GM18870 (cell line): ENCODE data around the gene MME.
A peak's percentile ranks its signal among the peaks of the same experiment; 100 is the strongest.

Experiments
- ATAC-seq: cut with Tn5 transposase; IDR thresholded peaks from one replicate; pipeline ENCODE4 v1.9.1; 2021; ENCODE audit warnings: moderate library complexity; ENCODE audit not compliant: unreplicated experiment

Gene MME

DNA sequence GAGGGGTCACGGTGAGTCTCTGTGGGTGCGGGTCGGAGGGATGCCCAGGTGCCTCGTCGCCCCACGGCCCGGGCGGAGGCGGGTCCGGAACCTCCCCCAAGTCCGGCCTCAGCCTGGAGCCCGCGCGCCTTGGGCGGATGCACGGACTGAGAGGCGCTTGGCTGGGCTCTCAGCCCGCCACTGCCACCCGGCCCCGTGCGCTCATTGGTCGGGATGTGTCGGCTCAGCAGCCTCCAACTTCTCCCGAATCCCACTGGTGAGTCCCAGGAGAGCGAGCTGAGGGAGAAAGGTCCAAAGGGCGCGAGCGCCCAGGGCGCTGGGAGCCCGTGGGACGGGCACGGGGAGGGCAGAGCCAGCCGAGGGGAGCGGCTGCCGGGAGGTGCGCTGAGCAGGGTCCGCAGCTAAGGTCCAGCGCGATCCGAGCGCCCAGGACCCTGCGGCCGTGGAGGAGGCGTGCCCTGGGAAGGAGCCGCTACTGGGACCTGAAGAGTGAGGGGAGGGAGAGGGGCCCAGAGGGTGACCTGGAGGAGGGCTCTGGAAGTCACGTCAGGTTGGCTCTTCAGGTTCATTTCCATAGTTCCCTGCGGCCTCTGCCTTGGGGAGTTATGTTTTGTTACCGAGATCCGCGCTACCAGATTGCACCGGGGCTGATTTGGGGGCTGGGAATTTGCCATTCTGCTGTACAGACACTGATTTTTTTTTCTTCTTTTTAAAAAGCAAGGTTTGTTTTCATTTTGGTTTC, at the start of gene MME:
Gene MME (plus strand): TSS at position 574 of the 742 bp plus-strand sequence. CDS start 3,849 bp downstream, outside the sequence.
- ATAC-seq, result no peak

GRCh38 chr3:155031186-155031585, 48.9 kb upstream of the MME start:
- ATAC-seq, result no peak

DNA sequence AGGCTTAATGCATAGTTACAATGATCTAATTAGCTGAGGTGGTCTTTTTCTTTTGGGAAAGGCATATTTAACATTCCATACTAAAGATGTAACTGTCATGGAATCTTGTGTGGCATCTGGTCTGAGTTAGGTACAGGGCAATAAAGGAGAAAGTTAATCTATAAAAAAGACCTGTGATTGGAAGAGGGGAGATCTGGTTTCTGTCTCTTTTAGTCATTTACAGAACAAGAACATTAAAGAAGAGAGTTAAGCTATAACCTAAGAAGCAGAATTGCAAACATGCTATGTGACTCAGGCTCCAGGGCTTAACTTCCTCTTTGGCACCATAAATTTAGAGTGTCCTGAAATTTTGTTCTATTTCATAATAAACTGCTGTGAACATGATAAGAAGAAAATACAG, 47.2 kb upstream of the MME start:
- ATAC-seq, result no peak

DNA sequence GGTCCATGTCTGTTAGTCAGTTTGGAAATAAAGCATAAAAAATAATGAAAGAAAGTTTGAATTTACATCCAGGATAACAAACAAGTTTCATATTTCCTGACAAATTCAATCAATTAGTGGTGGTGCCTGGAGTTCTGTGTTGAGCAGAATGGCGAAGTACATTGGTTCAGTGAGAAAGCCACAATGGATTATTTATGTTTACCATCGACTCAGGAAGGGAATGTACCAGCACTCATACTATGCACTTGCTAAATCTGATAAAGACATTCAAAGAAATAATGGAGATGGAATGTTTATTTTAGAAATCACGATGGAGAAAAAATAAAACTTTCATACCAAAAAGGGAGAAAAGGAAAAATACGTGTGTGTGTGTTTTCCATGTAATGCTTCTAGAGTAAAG, 45.3 kb upstream of the MME start:
- no peak for ATAC-seq

DNA sequence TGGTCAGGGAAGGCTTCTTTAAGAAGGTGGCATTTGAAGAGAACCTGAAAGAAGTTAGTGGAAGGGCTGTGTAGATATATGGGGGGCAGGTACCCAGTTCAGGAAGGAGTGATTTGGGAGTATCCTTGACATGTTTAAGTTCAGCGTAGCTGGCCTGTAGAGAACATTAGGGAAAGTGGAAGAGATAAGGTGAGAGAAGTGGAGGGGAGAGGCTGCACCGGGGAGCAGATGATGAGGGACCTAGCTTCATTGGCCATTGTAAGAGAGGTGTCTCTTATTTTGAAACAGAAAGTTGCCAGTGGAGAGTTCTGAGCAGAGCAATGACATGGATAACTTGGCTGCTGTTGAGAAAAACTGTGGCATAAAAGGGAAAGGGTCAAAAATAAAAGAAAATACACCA, 44.6 kb upstream of the MME start:
- ATAC-seq, result no peak

DNA sequence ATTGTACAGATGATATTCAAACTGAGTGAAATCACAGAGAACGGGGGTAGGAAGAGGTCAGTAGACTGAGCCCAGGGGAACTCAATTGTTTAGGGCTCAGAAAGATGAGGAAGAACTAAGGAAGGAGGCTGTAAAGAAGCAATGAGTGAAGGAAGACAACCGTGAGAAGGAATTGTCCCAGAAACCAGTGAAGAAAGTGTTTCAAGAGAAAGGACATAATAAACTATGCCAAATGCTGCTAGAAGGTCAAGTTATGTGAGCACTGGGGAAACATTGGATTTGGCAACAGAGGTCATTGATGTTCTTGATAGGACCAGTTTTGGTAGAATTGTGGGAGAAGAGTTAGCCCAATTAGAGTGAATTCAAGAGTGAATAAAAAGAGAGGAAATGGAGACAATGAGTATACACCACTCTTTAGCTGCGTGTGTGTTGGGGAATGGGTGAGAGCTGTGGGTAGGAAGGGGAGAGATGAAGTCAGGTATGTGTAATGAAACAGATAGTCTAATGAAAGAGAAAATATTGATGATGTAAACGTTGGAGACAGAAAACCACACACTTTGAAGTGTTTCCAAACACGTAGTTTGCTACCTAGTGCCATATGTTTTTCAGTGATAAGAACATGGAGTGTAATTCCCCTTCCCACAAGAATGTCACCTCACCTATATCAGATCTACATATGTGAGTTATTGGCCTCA, 42.5 kb upstream of the MME start:
- ATAC-seq, result no peak

DNA sequence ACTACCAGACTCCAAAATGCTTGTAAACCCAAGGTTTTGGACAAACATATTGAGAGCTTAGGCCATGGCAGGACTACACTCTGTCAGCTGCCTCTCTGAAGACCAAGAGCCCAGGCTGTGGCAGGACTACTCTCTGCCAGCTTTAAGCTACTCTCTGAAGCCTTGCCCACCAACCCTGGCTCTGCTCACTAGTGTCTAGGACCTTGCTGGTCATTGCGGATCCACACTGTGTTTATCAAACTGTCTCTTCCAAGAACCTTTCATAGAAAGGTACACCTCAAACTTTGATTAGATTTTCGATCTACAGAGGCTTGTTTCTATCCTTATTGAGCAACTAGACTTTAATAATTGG, 41.9 kb upstream of the MME start:
- no peak for ATAC-seq

DNA sequence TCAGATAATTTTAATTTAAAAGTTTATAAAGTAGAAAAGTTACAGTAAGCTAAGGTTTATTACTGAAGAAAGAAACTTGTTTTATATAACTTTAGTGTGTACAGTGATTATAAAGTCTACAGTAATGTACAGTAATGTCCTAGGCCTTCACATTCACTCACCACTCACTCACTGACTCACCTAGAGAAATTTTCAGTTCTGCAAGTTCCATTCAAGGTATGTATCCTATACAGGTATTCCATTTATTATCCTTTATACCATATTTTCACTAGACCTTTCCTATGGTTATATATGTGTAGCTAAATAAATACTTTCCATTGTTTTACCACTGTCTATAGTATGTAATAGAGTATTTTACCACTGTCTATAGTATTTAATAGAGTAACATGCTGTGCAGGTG, 33.2 kb upstream of the MME start:
- ATAC-seq, result no peak

- ATAC-seq, result peak; percentile 84
These were observed 32.4 kb upstream of the MME start for GRCh38 chr3:155047672-155048071.

DNA sequence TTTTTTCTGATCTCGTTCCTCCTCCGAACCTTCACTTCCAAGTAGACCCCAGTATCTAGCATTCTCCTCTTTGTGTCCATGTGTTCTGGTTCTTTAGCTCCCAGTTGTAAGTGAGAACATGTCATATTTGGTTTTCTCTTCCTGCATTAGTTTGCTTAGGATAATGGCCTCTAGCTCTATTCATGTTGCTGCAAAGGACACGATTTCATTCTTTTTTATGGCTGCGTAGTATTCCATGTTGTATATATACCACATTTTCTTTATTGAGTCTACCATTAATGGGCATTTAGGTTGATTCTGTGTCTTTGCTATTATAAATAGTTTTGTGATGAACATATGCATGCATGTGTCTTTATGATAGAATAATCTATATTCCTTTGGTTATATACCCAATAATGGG, 30.2 kb upstream of the MME start:
- ATAC-seq, result no peak

DNA sequence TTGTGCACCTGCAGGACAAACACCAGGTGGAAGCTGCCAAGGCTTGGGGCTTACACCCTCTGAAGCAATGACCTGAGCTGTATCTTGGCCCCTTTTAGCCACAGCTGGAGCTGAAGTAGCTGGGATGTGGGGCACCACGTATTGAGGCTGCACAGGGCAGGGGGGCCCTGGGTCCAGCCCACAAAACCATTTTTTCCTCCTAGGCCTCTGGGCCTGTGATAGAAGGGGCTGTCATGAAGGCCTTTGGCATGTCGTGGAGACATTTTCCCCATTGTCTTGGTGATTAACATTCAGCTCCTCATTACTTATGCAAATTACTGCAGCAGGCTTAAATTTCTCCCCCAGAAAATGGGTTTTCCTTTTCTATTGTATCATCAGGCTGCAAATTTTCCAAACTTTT, 27.6 kb upstream of the MME start:
- no peak for ATAC-seq

- ATAC-seq, result no peak
These were observed 26.4 kb upstream of the MME start for GRCh38 chr3:155053756-155054155.

GRCh38 chr3:155064920-155065319, 15.2 kb upstream of the MME start:
- no peak for ATAC-seq

DNA sequence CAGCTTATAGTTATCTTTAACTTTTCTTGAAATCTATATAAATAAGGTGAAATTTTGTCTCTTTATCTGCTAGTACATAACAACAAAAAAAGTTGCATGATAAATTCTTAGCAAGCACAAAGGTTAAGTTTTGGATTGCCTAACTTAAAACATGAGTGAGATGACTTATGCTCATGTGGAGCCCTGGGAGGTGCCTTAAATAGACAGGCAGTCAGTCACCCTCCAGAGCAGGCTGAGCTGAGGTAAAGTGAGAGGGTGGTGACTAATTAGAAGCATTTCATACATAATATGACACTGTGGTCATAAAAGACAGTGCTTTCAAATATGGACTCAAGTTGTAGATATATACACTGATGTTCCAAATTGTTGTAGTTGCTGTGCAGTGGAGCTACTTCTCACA, 14.6 kb upstream of the MME start:
- no peak for ATAC-seq

GRCh38 chr3:155069729-155070128, 10.4 kb upstream of the MME start:
- no peak for ATAC-seq

- ATAC-seq, result no peak
These were observed 9.8 kb upstream of the MME start for GRCh38 chr3:155070316-155070715.

DNA sequence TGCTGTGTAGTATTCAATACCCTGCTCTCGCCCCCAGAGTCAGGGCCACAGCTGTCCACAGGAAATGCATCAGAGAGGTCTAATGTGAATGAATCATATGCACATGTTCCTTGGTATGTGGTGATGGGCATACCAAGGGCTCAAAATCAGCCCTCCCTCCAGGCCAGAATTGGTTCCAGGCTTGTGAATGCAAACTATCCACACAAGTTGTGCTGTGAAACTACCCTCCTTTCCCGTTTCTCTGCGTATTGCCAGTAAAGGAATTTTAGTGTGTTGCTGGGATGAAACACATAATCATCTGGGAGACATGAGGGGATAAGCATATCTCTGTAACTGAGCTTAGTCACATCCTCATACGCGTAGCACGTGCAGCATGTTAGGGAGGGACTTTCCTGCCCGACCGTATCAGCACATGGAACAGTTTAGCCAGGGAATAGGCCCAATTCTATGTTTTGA, 9.2 kb upstream of the MME start:
- ATAC-seq, result no peak

DNA sequence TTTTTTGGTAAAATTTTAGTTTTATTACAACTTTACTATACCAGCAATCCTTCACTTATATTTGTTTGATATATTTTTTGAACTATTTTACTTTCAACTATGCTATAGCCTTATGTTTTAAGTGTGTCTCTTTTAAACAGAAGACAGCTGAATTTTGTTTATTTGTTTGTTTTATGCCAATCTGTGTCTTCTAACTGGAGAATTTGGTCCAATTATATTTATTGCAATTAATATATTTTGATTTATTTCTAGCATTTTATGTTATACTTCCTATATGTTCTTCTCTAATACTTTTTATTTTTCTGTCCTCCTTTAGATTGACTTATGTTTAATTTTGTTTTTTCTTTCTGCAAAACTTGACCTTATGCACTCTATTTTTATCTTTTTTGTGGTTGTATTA, 4.9 kb upstream of the MME start:
- no peak for ATAC-seq

DNA sequence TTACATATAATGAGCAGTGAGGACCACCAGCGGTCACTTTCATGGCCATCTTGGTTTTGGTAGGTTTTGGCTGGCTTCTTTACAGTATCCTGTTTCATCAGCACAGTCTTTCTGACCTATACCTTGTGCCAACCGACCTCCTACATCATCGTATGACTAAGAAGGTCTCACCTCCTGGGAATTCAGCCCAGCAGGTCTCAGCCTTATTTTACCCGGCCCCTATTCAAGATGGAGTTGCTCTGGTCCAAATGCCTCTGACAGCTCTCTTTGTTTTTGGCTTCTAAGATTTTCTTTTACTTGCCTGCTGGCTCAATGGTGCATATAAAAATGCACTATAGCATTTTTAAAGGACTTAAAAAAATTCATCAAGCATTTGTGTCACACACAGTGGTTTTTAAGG, 3.2 kb upstream of the MME start:
- ATAC-seq, result no peak

DNA sequence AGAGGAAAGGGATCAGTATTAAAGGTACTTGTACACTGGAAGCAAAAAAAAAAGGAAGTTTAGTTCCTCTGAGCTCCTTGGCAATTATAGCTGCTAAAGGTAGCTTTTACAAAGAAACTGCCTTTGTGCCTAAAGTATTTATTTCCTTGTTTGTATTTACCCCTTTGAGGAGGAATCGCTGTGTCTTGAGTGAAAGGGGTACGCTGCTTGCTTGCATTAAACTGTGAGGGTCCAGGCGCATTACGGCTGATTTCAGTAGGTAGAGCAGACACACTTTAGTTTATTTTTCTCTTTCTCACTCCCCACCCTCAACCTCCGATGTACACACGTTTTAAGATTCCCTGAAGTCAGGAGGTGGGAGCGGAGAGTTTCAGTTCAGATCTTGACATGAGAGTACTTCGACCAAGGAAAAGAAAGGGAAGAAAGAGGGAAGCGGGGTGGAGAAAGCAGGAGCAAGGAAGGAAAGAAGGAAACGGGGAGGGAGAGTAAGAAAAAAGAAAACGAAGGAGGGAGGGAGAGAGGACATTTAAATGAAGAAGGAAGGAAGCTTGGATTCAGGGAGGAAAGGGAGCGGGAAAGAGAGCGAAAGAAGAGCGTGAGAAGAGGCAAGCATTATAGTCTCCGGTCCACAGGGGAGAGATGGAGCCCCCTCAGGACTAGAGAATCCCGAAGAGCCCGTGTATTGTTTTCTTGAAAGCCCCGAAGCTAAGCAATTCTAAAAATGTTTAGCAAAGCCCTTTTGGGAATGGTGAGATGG, 1.2 kb upstream of the MME start:
- no peak for ATAC-seq

GRCh38 chr3:155079468-155079745, 712 bp upstream of the MME start:
- ATAC-seq, result no peak

DNA sequence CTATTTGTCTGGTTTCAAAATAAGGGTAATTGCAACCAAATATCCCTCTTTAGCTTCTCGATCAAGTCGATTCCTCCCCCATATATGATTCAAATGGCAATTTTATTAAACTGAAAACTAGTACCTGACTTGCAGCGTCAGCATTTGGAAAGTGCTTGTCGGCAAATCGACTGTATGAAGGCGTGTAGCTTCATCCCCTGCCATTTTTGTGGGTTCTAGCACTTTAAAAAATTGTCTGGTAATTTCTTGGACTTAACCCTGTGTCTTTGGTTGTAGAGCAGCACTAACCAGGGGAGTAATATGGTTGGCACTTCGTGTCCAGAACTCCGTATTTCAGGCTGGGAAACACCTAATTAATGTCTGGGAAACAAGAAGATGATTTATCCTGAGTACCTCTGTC, 573 bp downstream of the MME start:
- no peak for ATAC-seq
